NCI-H1436 (cell line): ENCODE measurements around the gene THSD4.

Experiments
- DNase-seq: peaks from one replicate; lab custom pipeline; 2025; lab: John Stamatoyannopoulos, UW

The THSD4 gene

GRCh38 chr15:71330638-71331162, 215.4 kb downstream of the THSD4 start:
- DNase-seq: no peak

- DNase-seq: no peak
Measured at GRCh38 chr15:71331173-71331572, 215.9 kb downstream of the THSD4 start.

GRCh38 chr15:71332431-71333004, 217.2 kb downstream of the THSD4 start:
- DNase-seq: no peak

DNA sequence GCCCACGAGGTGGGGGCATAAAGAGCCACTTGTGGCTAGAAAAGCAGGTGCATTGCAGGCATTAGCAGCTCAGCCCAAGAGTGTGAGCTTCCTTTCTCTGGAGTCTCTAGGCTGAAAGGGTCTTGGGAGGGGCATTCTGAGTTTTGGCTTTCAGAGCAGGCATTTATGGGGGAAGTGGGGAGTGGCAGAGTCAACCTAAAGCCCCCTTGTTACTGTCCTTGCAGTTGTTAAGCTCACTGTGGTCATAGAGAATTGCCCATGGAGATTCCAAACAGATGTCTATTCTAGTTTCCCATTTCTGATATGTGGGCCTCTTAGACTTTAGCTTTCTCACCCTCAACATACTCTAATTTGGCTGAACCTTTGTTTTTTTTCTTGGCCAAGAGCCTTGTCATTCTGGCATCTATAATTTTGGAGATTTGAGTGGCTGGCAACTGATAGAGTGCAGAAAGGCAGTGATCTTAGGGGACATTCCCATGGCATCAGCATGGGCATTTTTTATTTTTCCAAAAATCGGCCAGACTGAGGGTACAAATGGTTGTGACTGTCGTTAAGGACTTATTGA, 217.9 kb downstream of the THSD4 start:
- no peak for DNase-seq

GRCh38 chr15:71333839-71334238, 218.6 kb downstream of the THSD4 start:
- no peak for DNase-seq

DNA sequence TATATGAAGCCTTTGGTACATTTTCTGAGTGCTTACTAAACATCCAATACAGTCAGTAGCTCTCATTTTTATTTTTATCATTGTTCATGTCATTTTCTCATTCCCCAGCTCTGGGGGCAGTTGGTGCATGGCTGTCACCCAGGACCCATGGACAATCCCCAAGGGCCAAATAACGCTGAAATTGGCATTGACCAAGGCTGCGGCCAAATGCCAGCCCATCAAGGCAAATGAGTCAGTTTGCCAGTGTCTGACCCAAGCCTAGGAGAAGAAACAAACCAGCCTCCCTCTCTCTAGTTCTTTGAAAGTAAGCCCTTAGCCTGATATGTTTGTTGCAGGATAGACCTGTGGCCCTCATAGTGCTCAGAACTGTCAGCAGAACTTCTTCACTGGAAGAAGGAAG, 219.2 kb downstream of the THSD4 start:
- DNase-seq: no peak

GRCh38 chr15:71334873-71335272, 219.6 kb downstream of the THSD4 start:
- DNase-seq: no peak

DNA sequence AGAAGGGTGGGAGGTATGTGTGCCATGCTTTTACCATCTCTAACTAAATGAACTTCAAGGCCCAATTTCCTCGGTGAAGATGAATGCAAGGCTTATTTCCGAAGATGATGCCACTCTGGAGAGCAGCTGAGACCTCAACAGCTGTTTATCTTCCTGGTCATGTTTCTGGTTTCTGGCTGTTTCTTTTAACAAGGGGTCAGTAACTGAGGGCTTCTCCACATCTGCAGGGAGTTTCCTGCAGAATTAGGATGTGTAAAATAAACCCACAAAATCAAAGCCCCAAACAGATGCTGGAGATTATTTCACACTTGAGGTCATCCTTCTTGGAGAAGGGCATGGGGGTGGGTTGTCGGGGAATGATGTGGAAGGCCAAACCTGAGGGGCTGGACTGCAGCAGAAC, 220.3 kb downstream of the THSD4 start:
- no peak for DNase-seq

GRCh38 chr15:71336671-71337070, 221.4 kb downstream of the THSD4 start:
- DNase-seq: no peak

DNA sequence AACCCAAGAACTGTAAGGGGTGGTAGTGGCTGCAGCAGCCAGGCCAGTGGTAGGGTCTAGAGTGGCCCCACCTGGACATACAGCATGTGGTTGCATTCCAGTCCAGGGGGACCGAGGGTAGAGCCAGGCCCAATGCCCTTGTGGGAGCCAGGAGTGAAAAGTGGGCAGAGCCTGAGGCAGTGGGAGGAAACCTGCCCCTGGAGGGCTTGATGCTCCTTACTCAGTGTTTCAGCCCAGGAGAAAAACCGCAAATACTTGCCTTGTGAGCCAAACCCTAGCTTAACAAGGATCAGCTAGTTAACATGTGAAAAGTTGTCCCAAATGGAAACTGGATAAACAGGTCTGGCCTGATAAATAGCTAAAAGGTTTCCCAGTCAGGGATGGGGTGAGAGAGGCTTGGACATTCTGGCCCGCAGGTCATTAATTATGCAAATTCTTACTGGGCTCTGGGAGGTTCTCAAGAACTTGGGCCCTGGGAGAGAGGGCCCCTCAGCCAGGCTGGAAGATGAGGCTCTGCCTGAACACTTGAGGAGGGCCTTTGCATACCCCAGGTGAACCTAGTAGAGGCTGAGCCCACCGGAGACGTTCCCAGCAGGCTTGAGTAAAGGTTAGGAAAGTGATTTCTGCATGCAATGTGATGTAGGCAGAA, 222.1 kb downstream of the THSD4 start:
- no peak for DNase-seq

GRCh38 chr15:71338265-71338664, 223.0 kb downstream of the THSD4 start:
- no peak for DNase-seq

GRCh38 chr15:71338827-71339542, 223.7 kb downstream of the THSD4 start:
- DNase-seq: no peak

DNA sequence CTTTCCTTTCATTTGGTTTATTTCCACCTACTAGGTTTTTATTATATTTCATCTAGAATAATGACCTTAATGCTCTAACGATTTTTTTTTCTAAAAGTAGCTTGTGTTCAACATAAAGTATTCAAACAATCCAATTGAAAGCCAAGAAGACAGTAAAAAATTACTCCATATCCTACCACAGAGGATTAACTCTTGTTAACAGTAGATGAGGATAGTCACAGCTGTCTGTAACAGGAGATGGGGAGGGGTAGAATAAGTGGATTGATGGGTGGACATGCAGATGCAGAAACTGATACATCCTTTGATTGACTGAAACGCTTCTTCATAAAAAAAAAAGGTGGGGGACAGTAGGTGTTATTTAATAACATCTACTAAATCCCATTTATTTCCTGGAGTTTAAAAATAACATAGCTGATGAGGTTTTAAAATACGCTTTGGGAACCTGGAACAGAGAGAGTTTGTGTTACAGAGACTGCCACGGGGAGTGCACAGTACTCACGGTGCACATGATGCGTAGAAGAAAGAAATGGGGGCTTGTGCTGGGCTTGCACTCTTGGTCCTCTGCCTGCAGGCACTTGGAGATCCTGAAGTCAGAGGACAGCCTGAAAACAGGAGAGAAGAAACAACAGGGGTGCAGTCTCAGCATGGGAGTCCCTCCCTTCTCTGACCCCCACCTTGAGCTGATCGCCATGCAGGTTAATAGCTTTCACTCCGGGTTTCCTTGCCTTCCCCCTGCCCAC, 226.7 kb downstream of the THSD4 start:
- no peak for DNase-seq

GRCh38 chr15:71342658-71343057, 227.4 kb downstream of the THSD4 start:
- no peak for DNase-seq

DNA sequence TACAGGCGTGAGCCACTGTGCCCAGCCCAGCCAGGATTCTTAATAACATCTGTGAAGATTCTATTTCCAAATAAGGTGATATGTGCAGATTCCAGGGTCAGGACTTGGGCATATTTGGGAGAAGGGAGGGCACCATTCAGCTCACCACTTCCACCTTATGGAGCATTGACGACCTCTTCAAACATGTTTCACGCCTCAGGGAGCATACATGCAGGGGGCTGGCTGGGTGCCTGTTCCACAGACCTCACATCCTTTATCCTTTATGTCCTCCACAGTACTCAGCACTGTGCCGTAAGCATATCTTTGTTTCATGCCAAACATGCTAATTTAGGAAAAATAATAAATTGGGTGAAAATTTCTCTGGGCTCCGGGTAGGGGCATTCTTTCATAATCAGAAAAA, 229.0 kb downstream of the THSD4 start:
- no peak for DNase-seq

- no peak for DNase-seq
Measured at GRCh38 chr15:71345186-71345585, 229.9 kb downstream of the THSD4 start.

DNA sequence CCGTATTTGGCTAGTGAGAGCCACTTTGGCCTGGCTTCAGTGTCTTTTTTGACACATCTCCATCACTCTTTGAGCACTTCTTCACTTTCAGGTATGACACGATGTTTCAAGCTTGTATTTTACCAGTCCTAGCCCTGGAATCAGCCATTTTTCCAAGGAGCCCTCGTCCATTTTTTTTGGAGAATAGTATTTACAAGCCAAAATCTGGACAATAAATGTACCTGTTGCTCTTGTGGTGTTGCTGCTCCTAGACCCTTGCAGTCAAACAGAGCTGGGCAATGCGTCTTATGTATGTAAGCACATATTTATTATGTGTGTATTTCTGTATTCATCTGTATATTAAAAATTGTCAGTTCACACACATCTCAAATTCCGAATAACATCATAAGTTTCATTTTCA, 231.2 kb downstream of the THSD4 start:
- DNase-seq: no peak

DNA sequence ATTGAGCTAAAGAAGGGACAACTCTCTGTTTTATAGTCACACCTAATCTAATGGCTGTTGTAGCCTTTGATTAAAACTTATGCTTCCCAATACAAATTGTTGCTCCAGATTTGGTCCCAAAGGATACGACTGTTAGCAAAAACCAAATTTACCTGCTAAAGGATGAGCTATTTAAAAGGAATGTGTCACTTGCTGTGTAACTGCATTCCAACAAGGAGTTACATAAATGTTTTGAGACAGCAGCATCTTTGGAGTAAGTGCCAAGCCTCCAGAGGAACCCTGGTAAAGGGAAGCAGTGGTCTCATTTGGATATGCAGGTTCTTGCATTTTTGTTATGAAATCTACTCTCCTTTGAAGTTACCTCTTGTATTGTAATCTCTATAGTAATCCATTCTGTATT, 233.3 kb downstream of the THSD4 start:
- DNase-seq: no peak

- no peak for DNase-seq
Measured at GRCh38 chr15:71349336-71349735, 234.1 kb downstream of the THSD4 start.

DNA sequence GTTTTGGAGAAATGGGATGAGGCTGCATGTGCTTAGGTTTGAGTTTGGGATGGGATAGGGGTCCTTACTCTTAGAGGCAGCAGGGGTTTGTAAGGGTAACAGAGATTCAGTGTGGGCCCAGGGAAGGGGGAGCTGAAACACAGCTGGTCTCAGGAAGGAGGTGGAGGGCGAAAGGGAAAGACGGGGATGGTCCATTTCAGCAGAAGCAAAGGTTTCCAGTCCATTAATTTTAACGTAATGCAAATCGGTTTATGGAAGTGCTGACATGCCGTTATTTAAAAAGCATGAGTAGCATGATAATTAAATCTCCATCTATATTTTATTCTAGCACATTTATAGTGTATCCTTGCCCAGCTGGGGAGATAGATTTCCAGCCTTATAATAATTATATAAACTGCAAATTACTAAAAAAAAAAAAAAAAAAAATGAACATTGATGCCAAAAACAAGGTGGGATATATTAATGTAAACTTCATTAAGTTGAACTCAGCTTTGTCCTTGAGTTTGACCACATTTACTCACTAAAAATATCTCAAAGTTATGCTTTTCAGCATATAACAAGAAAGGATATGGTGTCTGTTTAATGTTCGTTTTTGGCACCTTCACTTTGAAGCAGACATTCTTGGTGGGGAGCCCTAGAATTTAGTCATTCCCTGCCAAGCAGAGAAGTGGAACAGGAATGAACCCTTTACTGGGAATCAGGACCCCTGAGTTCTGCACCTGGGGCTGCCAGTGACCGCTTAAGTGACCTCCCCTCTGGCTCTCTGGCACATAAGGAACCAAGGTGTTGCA, 234.7 kb downstream of the THSD4 start:
- no peak for DNase-seq

- DNase-seq: no peak
Measured at GRCh38 chr15:71350622-71351378, 235.5 kb downstream of the THSD4 start.
